ENCODE measurements around the gene OR4E1.
"Not testable (repeated sequence)": the region's sequence is repeated elsewhere in the genome, so short reads cannot be mapped to it uniquely, and the experiment has no call there.

The OR4E1 gene

GRCh38 chr14:21673718-21674117 lies at the start of gene OR4E1:
OR4E1 (minus strand) TSS chr14:21673818; CDS start chr14:21670935, 2,883 bp downstream.
- FAIRE-seq (no peak), DNase-seq (ENCODE audit: insufficient read length, low spot score) (no peak)

- FAIRE-seq (no peak), DNase-seq (ENCODE audit: insufficient read length, low spot score) (no peak)
These were observed 47.9 kb upstream of the OR4E1 start for GRCh38 chr14:21721504-21721903.

GRCh38 chr14:21719841-21720240 lies 46.2 kb upstream of the OR4E1 start:
- FAIRE-seq (no peak), DNase-seq (ENCODE audit: insufficient read length, low spot score) (no peak)

- DNase-seq (ENCODE audit: insufficient read length, low spot score) (no peak), FAIRE-seq (no peak)
These were observed 40.8 kb upstream of the OR4E1 start for GRCh38 chr14:21714318-21714929.

- DNase-seq (ENCODE audit: insufficient read length, low spot score) (no peak), FAIRE-seq (no peak)
These were observed 38.4 kb upstream of the OR4E1 start for GRCh38 chr14:21712036-21712435.

DNA sequence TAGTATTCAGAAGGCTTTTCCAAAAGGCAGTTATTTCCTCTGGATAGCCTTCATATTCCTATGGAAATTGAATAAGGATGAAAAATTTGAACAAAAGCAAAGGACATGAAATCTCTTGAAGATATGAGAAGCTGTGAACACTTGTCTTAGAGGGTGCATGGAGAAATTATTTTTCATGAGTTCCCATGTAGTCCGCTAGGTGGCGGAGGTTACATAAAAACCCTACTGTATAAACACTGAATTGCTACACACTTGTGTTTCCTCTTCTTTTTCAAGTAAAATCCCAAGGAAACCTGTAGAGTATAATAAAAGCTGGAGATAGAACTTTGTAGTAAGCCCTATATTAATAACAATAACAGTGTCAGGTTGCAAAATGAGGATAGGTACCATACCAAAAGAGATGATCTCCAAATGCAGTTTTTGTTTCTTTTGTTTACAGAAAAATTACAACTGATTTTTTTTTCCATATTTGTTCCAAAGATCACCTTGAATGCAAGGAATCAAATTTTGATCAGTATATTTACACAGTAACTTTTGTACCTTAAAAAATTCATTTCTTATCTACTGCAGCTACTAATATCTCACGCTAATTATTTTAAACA lies 37.8 kb upstream of the OR4E1 start:
- FAIRE-seq (peak; percentile 11), DNase-seq (ENCODE audit: insufficient read length, low spot score) (no peak)

DNA sequence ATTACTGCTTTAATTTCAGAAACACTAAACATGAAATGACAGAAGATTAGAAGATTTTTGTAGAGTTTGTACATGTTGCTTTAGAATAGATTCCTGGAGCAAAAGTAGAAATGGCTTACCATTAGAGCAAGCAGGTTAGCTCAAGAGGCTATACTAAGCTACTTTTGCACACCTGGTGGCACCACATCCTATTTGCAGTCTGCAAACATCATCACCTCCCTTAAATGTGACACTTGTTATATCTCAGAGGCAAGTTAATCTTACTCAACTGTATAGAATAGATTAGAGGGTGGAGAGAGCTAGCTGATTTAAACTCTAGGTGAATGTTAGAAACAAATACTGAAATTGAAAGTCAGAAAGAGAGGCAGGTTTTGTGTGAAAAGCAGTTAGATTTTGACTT lies 30.7 kb upstream of the OR4E1 start:
- FAIRE-seq (no peak), DNase-seq (ENCODE audit: insufficient read length, low spot score) (no peak)

- no peak for DNase-seq (ENCODE audit: insufficient read length, low spot score)
These were observed 30.0 kb upstream of the OR4E1 start for GRCh38 chr14:21703357-21704326.

DNA sequence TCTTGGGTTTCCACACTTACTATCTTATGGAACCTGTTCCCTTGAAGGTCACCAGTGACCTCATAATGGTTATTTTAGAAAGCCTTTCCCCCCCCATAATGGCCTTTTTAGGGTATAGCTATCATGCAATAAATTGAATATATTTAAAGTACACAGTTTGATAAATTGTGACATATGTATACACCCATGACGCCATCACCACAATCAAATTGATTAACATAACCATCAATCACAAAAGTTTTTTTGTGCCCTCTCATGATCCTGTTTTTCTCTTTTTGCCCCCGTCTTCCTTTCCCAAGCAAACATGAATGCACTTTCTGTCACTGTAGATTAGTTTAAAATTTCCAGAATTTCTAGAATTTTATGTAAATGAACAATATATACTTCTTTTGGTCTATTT lies 28.7 kb upstream of the OR4E1 start:
- DNase-seq (ENCODE audit: insufficient read length, low spot score) (no peak), FAIRE-seq (no peak)

More at GRCh38 chr14:21703357-21704326, 30.0 kb upstream of the OR4E1 start:
- no peak for FAIRE-seq

DNA sequence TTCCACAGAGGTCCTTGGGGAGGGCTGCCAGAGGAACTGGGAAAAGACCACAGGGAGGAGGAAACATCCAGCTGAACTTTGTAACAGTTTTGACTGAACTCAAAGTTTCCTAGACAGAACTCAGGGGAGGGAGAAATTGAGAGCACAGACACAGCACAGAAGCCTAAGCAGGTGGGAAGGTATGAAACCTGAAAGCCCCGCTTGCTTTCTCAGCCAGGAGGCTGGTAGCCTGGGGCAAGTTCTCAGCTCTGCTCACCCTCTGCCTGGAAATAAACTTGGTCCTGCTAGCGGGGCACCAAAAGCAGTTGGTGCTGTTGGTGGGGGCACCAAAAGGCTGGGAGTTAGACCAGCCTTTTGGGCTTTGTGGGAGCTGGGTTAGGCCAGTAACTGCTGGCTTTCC lies 25.9 kb upstream of the OR4E1 start:
- FAIRE-seq (no peak), DNase-seq (ENCODE audit: insufficient read length, low spot score) (no peak)

DNA sequence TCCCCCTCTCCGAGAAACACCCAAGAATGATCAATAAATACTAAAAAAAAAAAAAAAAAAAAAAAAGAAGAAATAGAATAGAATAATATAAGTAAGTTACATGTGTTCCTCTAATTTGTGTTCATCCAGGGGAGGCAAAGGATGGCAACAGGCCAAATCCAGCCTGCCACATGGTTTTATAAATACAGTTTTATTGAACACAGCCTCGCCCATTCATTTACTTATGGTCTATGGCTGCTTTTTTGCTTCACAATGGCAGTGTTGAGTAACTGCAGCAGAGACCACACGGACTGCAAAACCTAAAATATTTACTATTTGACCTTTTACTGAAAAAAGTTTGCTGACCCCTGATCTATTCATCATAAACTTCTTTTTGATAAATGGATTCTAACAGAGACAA lies 24.9 kb upstream of the OR4E1 start:
- FAIRE-seq; DNase-seq (ENCODE audit: insufficient read length, low spot score): not testable (repeated sequence)

DNA sequence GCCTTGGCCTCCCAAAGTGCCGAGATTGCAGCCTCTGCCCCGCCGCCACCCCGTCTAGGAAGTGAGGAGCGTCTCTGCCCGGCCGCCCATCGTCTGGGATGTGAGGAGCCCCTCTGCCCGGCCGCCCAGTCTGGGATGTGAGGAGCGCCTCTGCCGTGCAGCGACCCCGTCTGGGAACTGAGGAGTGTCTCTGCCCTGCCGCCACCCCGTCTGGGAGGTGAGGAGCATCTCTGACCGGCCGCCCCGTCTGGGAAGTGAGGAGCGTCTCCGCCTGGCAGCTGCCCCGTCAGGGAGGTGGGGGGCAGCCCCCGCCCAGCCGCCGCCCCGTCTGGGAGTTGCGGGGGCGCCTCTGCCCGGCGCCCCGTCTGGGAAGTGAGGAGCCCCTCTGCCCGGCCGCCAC lies 24.0 kb upstream of the OR4E1 start:
- not testable (repeated sequence) for FAIRE-seq; DNase-seq (ENCODE audit: insufficient read length, low spot score)

DNA sequence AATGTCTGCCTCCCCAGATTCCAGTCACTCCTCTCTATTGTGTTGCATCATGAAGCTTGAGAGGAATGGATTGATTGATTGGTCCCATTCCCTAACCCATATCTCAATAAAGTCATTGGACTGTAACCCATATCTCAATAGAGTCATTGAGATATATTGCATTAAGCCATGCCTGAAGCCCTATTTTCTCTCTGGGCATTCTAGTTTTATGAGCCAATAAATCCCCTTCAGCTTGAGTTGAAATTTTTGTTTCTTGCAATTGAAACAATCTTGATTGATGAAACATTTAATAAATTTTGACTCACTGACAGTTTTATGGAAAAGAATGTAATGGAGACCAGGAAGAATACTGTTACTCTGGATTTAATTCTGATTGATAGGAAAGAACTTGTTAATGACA lies 20.8 kb upstream of the OR4E1 start:
- FAIRE-seq (no peak), DNase-seq (ENCODE audit: insufficient read length, low spot score) (no peak)

GRCh38 chr14:21686468-21686867 lies 12.8 kb upstream of the OR4E1 start:
- no peak for FAIRE-seq
- no peak for DNase-seq (ENCODE audit: insufficient read length, low spot score)

GRCh38 chr14:21680072-21680471 lies 6.5 kb upstream of the OR4E1 start:
- FAIRE-seq, result no peak
- no peak for DNase-seq (ENCODE audit: insufficient read length, low spot score)

DNA sequence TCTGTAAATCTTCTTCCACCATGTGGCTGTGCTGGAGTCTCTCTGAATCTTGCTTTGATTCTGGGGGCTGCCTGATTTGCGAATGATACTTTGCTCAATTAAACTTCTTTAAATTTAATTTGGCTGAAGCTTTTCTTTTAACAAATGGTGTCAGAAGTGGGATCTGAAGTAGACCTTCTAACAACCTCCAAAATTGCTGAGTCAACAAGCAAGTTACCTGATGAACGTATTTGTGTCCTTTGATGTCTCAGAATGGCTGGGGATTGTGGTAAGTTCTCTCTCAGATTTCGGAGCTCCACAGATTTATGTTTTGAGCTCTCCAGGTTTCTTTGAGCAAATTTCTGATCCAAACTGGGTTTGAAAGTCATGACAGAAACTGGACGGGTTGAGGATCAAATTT lies 1.9 kb upstream of the OR4E1 start:
- DNase-seq (ENCODE audit: insufficient read length, low spot score) (no peak), FAIRE-seq (no peak)

- FAIRE-seq, result no peak
- DNase-seq (ENCODE audit: insufficient read length, low spot score), result no peak
These were observed 1.5 kb downstream of the OR4E1 start for GRCh38 chr14:21672116-21672515.

GRCh38 chr14:21671371-21671770 lies 2.2 kb downstream of the OR4E1 start:
- FAIRE-seq (no peak), DNase-seq (ENCODE audit: insufficient read length, low spot score) (no peak)

DNA sequence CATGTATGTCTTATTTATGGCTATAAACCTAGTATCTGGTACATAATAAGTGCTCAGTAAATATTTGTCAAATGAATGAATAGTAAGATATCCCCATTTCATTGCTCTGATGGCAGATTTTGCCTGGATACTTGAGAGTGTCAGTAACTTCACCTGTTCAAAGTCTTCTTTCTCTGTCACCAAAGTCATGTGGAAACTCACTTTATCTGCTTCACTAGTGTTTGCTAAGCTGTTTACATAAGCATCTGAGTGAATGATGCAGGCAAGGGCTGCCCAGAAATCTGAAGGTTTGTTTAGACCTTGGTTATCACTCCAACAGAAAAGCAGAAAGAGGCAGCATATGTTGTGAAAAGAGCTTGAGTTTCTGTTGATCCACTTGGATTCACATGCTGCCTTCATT lies 4.3 kb downstream of the OR4E1 start:
- FAIRE-seq (no peak), DNase-seq (ENCODE audit: insufficient read length, low spot score) (no peak)

DNA sequence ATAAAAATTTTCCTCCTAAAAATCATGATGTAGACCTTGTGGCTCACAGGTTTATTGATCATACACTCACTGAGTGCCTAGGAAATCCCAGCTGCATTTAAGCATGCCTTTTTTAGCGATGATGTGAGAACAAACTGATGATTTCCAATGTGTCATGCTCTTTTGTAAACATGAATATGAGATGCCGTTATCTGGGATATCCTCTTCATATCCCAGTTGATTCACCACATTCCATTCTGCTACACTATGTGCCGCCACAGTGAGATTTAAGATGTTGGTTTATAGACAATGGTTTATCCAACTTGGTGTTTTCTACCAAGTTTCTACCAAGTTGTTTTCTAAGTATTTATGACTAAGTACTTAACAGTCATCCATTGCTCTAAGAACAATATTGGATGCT lies 5.2 kb downstream of the OR4E1 start:
- FAIRE-seq, result no peak
- no peak for DNase-seq (ENCODE audit: insufficient read length, low spot score)

DNA sequence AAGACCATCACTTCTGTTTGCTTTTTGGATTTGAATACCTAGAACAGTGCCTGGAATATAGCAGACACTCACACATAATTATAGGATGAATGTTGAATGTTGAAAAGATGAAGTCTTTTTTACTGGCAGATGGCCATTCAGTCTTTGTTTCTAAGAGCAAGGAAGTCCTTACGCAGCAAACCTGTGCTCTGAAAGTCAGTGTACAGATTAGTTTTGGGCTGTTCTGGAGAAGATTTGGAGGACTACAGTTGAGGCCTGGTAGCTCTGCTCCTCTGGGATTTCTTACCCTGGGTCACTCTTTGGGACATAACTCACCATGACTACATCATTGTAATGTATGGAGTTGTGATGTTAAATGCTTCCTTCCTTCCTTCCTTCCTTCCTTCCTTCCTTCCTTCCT lies 16.6 kb downstream of the OR4E1 start:
- FAIRE-seq, result no peak

GRCh38 chr14:21654215-21654614 lies 19.4 kb downstream of the OR4E1 start:
- FAIRE-seq, result no peak

More for the DNA sequence above, 16.6 kb downstream of the OR4E1 start:
- no peak for DNase-seq (ENCODE audit: insufficient read length, low spot score)

More at GRCh38 chr14:21654215-21654614, 19.4 kb downstream of the OR4E1 start:
- DNase-seq (ENCODE audit: insufficient read length, low spot score), result no peak

All from GM19239 (cell line).